HepG2 (cell line): ENCODE data around the gene ELF1. TPM values are rescaled to one million over a fixed set of nuclear protein-coding genes. Genes with fewer than 3 reads are reported as not detected.
A peak's percentile ranks its signal among the peaks of the same experiment; 100 is the strongest.

Experiments used
- AGO1 ChIP-seq: fragments of 200-400 bp; formaldehyde crosslinking; IDR thresholded peaks from 2 replicates; pipeline ENCODE4 v1.6.1; 2017; ENCODE audit warnings: mild to moderate bottlenecking, low read depth, low read length, moderate library complexity; ENCODE audit not compliant: poor library complexity, severe bottlenecking
- BRD4 ChIP-seq: sonication (generic); formaldehyde crosslinking; IDR thresholded peaks from 2 replicates; pipeline ENCODE4 v1.4.0; 2020; ENCODE audit warnings: missing genetic modification reagents
- FOXJ3 ChIP-seq: sonication (generic); formaldehyde crosslinking; IDR thresholded peaks from 2 replicates; pipeline ENCODE4 v1.4.0; 2020; ENCODE audit warnings: missing genetic modification reagents, mild to moderate bottlenecking, borderline replicate concordance
- HDAC6 ChIP-seq: fragments of 200-600 bp; sonication (generic); IDR thresholded peaks from 2 replicates; pipeline ENCODE4 v1.7.0; 2017; ENCODE audit warnings: mild to moderate bottlenecking, antibody characterized with exemption, low read length, low read depth
- HMG20A ChIP-seq: IDR thresholded peaks from 2 replicates; pipeline ENCODE4 v1.6.1; 2016; ENCODE audit warnings: borderline replicate concordance
- MIXL1 ChIP-seq: IDR thresholded peaks from 2 replicates; pipeline ENCODE4 v1.6.1; 2016
- NRL ChIP-seq: sonication (generic); formaldehyde crosslinking; IDR thresholded peaks from 2 replicates; pipeline ENCODE4 v1.5.0; 2020; ENCODE audit warnings: missing genetic modification reagents, mild to moderate bottlenecking, moderate library complexity, borderline replicate concordance
- POLR2A ChIP-seq, 2 experiments: IDR thresholded peaks; 2 replicates each; pipeline ENCODE4 v1.6.1; 2011; ENCODE audit warnings: low read depth in 2 of 2, low read length in 2 of 2, mild to moderate bottlenecking in 1 of 2, moderate library complexity in 1 of 2; ENCODE audit not compliant: insufficient read depth in 1 of 2
- RARA ChIP-seq: IDR thresholded peaks from 2 replicates; pipeline ENCODE4 v1.6.1; 2016; ENCODE audit warnings: missing genetic modification reagents, missing compliant biosample characterization
- RFXANK ChIP-seq: IDR thresholded peaks from 2 replicates; pipeline ENCODE4 v1.6.1; 2016
- SP140L ChIP-seq: sonication (generic); formaldehyde crosslinking; IDR thresholded peaks from 2 replicates; pipeline ENCODE4 v1.4.0; 2020; ENCODE audit warnings: missing genetic modification reagents, borderline replicate concordance
- SP2 ChIP-seq: sonication (generic); formaldehyde crosslinking; IDR thresholded peaks from 2 replicates; pipeline ENCODE4 v1.5.1; 2020; ENCODE audit warnings: mild to moderate bottlenecking, missing genetic modification reagents
- SUZ12 ChIP-seq: fragments of 150-350 bp; IDR thresholded peaks from 2 replicates; pipeline ENCODE4 v1.6.1; 2014; ENCODE audit warnings: low read depth, low read length
- TBX3 ChIP-seq: fragments of 450-650 bp; IDR thresholded peaks from 2 replicates; pipeline ENCODE4 v1.6.1; 2017; ENCODE audit warnings: antibody characterized with exemption, mild to moderate bottlenecking, inconsistent platforms, borderline replicate concordance
- ZC3H4 ChIP-seq: sonication (generic); formaldehyde crosslinking; IDR thresholded peaks from 2 replicates; pipeline ENCODE4 v1.4.0; 2020; ENCODE audit warnings: missing genetic modification reagents, borderline replicate concordance
- ZNF296 ChIP-seq: sonication (generic); formaldehyde crosslinking; conservative IDR thresholded peaks from 2 replicates; pipeline ENCODE4 v1.5.0; 2020; ENCODE audit warnings: mild to moderate bottlenecking, missing genetic modification reagents
- ZNF343 ChIP-seq: sonication (generic); formaldehyde crosslinking; IDR thresholded peaks from 2 replicates; pipeline ENCODE4 v1.4.0; 2020; ENCODE audit warnings: mild to moderate bottlenecking, missing genetic modification reagents
- ZNF501 ChIP-seq: sonication (generic); formaldehyde crosslinking; IDR thresholded peaks from 2 replicates; pipeline ENCODE4 v1.5.1; 2020; ENCODE audit warnings: mild to moderate bottlenecking, moderate library complexity, missing genetic modification reagents
- ZNF589 ChIP-seq: sonication (generic); formaldehyde crosslinking; conservative IDR thresholded peaks from 2 replicates; pipeline ENCODE4 v1.8.0; 2022; ENCODE audit warnings: mild to moderate bottlenecking, moderate library complexity, missing genetic modification reagents
- ZNF607 ChIP-seq: sonication (generic); formaldehyde crosslinking; IDR thresholded peaks from 2 replicates; pipeline ENCODE4 v1.5.1; 2020; ENCODE audit warnings: missing genetic modification reagents, mild to moderate bottlenecking, borderline replicate concordance
- ZNF616 ChIP-seq: sonication (generic); formaldehyde crosslinking; IDR thresholded peaks from 2 replicates; pipeline ENCODE4 v1.5.0; 2020; ENCODE audit warnings: low read depth, mild to moderate bottlenecking, missing genetic modification reagents
- ZNF878 ChIP-seq: sonication (generic); formaldehyde crosslinking; IDR thresholded peaks from 2 replicates; pipeline ENCODE4 v1.8.1; 2023; ENCODE audit warnings: mild to moderate bottlenecking, missing genetic modification reagents, moderate library complexity
- ZSCAN21 ChIP-seq: sonication (generic); formaldehyde crosslinking; IDR thresholded peaks from 2 replicates; pipeline ENCODE4 v1.8.0; 2022; ENCODE audit warnings: mild to moderate bottlenecking, missing genetic modification reagents, moderate library complexity, borderline replicate concordance
- polyA plus RNA-seq, 8 experiments: library from polyadenylated mRNA; depleted of rRNA in 3 of 8; stranded (reverse) in 7 of 8; unstranded in 1 of 8; fragments of >200 nt; fragmentation: Illumina TruSeq in 4 of 8; extraction: Trizol in 4 of 8; gene quantifications; 2 replicates each; pipeline versions ENCODE4 v1.2.1 to v1.2.3, GENCODE V29; 2011 to 2016; ENCODE audit warnings: low read depth in 4 of 8, missing spikeins in 1 of 8, mixed read lengths in 1 of 8; ENCODE audit not compliant: insufficient read depth in 1 of 8
- total RNA-seq, 5 experiments: library from RNA; depleted of rRNA; stranded (reverse); fragments of >200 nt; fragmentation: Illumina TruSeq; extraction: Trizol; gene quantifications; 2 replicates each; pipeline ENCODE4 v1.2.3, GENCODE V29; 2016; ENCODE audit warnings: low read depth in 1 of 5
- TF ChIP-seq, protein P1 (sequence below): sonication (generic); formaldehyde crosslinking; IDR thresholded peaks from 2 replicates; pipeline ENCODE4 v1.5.0; 2020; ENCODE audit warnings: mild to moderate bottlenecking, missing genetic modification reagents, borderline replicate concordance
- TF ChIP-seq, protein P2 (sequence below): sonication (generic); formaldehyde crosslinking; IDR thresholded peaks from 2 replicates; pipeline ENCODE4 v1.4.0; 2020; ENCODE audit warnings: missing genetic modification reagents

ELF1 gene
- total and polyA plus RNA-seq, 2 of the 13 experiments (the other 11 are each of a cell fraction or from before 2014, with no cell fraction given): 24.6 to 71.5 TPM

DNA sequence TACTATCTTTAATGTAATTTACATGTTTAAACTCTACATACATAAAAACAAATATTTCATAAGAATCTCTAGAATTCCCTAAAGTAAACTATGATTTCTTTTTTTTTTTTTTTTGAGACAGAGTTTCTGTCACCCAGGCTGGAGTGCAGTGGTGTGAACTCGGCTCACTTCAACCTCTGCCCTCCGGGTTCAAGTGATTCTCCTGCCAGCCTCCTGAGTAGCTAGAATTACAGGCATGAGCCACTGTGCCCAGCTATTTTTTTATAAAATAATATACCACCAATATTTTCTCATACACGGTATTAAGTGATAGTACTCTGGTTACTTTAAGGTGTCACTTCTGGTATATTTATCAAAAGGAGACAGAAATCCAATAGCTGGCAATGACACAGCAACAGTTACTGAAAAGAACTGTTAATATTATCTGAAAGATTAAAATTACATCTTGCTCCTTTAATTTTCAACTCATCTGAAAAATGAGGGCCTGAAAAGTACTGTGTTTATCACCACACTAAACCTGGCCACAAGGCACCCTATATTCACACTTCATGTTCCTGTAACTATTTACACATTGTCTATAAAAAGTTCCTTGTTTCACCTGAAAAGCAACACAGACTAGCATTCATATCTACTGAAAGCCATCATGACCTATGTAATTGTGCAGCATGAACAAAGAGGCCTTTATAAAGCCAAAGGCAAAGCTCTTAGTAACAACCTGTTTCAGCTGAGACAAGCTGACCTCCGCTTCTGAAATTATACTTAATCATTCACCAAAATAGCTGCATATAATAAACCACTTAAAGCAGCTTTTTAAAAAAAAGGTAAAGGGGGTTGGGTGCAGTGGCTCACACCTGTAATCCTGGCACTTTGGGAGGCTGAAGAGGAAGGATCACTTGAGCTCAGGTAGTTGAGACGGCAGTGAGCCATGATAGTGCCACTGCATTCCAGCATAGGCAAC is 123.6 kb downstream of the ELF1 start (continued):
- TF ChIP-seq ZC3H4: no peak
- TF ChIP-seq BRD4 (CRISPR knock-in tag): no peak
- TF ChIP-seq ZNF607 (CRISPR knock-in tag): no peak
- no peak for TF ChIP-seq AGO1
- no peak; a peak in 1 of 4 replicates for TF ChIP-seq POLR2A (IDR thresholded peaks at IDR 0.05; ENCODE audit: insufficient read depth in 1 of 2, low read depth in 2 of 2, low read length in 2 of 2)
- no peak for TF ChIP-seq SUZ12
- peak; percentile 29; the same call in 1 of the 2 replicates for TF ChIP-seq HMG20A (CRISPR knock-in tag)
- no peak for TF ChIP-seq MIXL1 (CRISPR knock-in tag)
- TF ChIP-seq, protein P1, sequence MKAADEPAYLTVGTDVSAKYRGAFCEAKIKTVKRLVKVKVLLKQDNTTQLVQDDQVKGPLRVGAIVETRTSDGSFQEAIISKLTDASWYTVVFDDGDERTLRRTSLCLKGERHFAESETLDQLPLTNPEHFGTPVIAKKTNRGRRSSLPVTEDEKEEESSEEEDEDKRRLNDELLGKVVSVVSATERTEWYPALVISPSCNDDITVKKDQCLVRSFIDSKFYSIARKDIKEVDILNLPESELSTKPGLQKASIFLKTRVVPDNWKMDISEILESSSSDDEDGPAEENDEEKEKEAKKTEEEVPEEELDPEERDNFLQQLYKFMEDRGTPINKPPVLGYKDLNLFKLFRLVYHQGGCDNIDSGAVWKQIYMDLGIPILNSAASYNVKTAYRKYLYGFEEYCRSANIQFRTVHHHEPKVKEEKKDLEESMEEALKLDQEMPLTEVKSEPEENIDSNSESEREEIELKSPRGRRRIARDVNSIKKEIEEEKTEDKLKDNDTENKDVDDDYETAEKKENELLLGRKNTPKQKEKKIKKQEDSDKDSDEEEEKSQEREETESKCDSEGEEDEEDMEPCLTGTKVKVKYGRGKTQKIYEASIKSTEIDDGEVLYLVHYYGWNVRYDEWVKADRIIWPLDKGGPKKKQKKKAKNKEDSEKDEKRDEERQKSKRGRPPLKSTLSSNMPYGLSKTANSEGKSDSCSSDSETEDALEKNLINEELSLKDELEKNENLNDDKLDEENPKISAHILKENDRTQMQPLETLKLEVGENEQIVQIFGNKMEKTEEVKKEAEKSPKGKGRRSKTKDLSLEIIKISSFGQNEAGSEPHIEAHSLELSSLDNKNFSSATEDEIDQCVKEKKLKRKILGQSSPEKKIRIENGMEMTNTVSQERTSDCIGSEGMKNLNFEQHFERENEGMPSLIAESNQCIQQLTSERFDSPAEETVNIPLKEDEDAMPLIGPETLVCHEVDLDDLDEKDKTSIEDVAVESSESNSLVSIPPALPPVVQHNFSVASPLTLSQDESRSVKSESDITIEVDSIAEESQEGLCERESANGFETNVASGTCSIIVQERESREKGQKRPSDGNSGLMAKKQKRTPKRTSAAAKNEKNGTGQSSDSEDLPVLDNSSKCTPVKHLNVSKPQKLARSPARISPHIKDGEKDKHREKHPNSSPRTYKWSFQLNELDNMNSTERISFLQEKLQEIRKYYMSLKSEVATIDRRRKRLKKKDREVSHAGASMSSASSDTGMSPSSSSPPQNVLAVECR: no peak
- no peak for TF ChIP-seq ZSCAN21 (CRISPR knock-in tag)
- no peak for TF ChIP-seq ZNF616
- no peak for TF ChIP-seq ZNF343 (CRISPR knock-in tag)
- peak; percentile 62; the same call in 1 of the 2 replicates for TF ChIP-seq RARA (CRISPR knock-in tag)
- no peak for TF ChIP-seq SP2 (CRISPR knock-in tag)
- no peak for TF ChIP-seq SP140L (CRISPR knock-in tag)
- TF ChIP-seq TBX3: peak; percentile 59; the same call in 1 of the 2 replicates
- no peak for TF ChIP-seq ZNF501 (CRISPR knock-in tag)
- TF ChIP-seq FOXJ3 (CRISPR knock-in tag): peak; percentile 59; the same call in 1 of the 2 replicates
- TF ChIP-seq NRL (CRISPR knock-in tag): no peak
- TF ChIP-seq, protein P2, sequence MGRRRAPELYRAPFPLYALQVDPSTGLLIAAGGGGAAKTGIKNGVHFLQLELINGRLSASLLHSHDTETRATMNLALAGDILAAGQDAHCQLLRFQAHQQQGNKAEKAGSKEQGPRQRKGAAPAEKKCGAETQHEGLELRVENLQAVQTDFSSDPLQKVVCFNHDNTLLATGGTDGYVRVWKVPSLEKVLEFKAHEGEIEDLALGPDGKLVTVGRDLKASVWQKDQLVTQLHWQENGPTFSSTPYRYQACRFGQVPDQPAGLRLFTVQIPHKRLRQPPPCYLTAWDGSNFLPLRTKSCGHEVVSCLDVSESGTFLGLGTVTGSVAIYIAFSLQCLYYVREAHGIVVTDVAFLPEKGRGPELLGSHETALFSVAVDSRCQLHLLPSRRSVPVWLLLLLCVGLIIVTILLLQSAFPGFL (CRISPR knock-in tag): no peak
- TF ChIP-seq ZNF589 (CRISPR knock-in tag): no peak
- no peak for TF ChIP-seq ZNF878 (CRISPR knock-in tag)
- no peak for TF ChIP-seq ZNF296 (CRISPR knock-in tag)
- TF ChIP-seq RFXANK (CRISPR knock-in tag): no peak
- no peak for TF ChIP-seq HDAC6
